Fibroblast of skin of left quadriceps (primary cell): ENCODE results near the gene CCDC137.

Experiments used
- DNase-seq, 2 experiments: peaks; one replicate each; pipeline ENCODE4 v3.0.0-alpha.2; 2013; ENCODE audit warnings: low read depth in 2 of 2

CCDC137 gene

DNA sequence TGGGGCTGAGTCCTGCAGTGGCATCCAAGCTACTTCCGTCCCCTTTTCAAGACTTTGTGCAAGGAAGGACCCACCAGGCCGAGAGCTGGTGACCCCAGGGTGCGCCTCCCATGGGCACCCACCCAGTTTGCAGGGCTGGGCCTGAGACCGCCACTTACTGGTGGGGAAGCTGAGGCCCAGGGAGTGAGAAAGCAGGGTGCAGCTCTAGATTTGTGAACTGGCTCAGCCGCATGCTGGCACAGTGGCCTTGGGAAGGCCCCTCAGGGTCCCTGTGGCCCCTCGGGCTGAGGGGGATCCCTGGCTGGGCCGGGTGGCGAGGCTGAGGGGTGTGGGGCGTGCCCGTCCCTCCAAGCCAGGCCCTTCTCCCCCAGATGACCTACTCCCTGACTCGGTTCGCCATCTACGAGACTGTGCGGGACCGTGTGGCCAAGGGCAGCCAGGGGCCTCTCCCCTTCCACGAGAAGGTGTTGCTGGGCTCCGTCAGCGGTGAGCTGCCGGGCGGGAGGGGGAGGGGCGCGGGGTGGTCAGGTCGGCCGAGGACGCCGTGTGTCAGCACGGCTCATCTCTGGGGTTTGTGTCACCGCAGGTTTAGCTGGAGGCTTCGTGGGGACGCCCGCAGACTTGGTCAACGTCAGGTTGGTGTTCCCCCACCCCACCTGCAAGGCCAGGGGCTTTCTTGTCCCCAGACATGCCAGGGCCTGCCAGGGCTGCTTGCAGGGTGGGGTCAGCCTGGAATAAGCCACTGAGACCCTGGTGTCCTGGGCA lies 48.8 kb downstream of the CCDC137 start:
- no peak for DNase-seq

DNA sequence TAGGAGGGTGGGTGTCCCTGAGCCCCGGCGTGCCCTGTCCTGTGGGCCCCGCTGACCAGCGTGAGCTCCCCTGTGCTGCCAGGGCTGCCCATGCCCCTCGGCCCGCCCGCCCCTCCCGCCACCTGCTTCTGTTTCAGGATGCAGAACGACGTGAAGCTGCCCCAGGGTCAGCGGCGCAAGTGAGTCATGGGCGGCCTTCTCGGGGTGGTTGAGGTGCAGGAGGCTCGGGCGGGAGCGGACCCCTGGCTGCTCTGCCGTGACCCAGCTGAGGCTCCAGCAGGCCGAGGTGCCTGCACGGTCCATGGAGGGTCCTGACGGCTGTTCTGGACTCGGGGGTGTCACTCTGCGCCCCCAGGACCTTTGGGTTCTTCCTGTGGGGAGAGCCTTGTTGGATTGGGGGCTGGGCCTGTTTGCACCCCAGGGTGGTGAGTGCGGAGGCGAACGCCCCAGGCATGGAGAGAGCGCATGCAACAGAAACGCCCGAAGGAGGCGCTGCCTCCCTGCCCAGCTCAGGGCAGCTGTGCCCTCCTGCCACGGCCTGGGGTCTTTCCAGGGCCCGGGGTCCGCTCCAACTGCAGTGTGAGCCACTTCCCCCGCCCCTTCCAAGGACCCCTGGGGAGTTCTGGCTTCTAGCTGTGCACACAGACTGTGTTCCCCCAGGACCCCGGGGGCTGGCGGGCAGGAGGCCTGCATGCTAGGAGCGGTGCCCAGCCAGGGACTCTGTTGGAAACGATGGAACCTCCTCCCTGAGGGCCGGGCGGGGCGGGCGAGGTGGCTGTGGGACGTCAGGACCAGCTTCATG lies 49.5 kb downstream of the CCDC137 start:
- no peak for DNase-seq

DNA sequence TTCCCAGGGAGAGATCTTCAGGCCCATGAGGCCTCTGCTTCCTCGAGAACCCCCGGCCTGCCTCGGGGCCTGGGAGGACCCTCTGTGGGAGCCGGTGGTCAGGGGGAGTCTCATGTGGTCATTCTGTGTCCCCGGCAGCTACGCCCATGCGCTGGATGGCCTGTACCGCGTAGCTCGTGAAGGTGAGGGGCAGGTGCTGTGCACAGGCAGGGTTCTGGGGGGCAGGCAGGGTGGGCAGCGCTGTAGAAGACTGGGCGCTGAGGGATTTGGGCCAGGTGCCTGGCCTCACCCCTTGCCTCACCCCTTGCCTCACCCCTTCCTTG lies 50.1 kb downstream of the CCDC137 start:
- DNase-seq = no peak

DNA sequence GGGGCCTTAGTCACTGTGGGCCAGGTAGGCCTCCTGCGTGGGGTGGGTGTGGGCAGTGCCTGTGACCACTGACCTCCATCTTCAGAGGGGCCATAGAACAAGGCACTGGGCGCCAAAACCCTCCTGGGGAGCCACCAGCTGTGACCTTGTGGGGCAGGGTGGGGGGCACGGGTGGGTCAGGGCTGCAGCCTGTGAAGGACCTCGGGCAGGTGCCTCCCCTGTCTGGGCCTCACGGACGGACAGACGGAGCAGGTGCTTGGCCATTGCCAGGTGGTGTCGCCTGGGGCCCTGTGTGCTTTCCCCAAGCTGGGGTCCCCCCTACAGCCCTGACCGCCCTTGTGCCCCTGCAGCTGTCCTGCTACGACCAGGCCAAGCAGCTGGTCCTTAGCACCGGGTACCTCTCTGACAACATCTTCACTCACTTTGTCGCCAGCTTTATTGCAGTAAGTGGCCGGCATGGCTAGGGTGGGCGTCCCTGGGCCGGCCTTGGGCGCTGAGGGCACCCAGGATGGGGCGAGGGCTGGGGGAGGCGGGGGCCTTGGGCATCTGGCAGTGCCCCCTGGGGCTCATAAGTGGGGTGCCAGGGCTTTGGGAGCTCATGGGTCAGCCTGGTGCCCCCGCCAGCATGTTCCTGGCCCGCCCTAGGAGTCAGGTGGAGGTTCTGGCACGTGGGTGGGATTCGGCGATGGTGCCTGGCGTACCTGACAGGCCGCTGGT lies 50.7 kb downstream of the CCDC137 start:
- no peak for DNase-seq

DNA sequence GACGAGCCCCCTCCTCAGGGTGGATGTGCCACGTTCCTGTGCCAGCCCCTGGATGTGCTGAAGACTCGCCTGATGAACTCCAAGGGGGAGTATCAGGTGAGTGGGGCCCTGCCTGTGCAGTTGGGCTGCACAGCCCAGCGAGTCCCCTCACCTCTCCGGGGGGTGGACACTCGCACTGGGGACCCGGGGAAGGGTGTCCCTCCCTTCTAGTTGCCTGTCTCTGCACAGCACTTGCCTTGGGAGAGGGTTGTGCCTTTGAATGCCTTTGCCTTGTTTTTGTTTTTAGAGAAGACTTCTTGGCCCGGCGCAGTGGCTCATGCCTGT lies 51.2 kb downstream of the CCDC137 start:
- no peak for DNase-seq

DNA sequence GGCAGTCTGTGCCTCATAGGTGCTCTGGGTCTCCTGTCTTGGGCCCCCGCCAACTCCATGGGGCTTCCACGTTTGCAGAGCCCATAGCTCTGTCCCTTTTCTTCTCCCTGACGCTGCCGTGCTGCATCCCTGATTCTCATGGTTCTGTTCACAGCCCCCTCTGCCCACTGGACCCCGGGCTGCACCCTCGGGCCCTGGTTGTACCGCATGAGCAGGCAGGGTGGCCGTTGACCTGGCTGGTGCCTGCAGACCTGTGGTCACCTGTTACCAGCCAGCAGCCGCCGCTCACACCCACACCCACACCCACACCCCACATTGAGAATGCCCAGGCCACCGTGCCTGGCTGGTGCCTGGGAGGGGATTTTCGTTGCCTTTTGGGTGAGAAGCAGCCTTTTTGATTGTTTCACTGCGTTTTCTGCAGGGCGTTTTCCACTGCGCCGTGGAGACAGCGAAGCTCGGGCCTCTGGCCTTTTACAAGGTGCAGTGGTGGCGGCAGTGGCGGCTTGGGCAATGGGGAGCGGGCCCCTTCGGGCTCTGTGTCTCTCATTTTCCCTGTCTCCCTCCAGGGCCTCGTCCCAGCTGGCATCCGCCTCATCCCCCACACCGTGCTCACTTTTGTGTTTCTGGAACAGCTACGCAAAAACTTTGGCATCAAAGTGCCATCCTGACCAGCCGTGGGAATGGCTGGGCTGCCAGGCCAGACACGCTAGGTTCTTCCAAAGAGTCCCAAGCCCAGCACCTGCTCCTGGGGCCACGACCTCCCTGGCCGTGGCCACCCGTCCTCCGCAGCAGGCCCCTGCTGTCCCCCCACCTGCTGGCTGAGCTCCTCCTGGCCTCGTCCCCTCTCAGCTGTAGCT lies 53.1 kb downstream of the CCDC137 start:
- DNase-seq = no peak

DNA sequence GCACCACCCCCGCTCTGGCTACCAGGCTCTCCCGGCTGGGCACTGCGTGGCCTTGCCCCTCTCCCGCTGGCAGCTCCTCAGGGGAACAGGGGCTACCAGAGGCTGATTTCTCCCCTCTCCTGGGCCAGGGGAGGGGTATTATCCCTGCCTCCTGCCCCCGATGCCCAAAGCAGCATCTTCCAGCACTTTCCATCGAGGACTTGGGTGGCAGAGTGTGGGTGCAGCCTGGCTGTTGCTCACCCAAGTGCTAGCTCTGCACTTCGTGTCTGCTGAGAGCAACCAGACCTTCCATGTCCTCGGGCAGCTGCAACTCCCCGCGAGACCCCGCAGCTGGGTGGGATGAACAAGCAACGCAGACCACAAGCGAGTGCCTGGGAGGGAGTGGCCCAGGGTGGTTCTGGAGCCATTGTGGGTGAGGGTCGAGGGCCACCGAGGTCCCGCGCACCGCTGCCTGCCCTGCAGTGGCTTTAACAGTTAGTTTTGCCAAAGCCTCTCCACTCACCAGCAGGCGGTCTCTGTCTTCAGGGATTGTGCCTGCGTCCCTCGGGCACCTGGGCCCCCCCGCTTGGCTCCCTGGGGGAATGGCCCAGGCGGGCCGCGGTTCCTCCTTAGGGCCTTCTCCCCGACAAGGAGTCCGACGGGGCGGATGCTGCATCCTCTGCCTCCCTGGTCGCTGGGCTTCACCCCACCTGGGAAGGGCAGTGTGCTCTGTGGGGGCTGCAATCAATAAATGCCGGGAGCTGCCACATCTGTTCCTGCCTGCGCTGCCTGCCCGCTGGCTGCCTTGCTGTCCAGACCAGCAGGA lies 53.9 kb downstream of the CCDC137 start:
- no peak for DNase-seq

DNA sequence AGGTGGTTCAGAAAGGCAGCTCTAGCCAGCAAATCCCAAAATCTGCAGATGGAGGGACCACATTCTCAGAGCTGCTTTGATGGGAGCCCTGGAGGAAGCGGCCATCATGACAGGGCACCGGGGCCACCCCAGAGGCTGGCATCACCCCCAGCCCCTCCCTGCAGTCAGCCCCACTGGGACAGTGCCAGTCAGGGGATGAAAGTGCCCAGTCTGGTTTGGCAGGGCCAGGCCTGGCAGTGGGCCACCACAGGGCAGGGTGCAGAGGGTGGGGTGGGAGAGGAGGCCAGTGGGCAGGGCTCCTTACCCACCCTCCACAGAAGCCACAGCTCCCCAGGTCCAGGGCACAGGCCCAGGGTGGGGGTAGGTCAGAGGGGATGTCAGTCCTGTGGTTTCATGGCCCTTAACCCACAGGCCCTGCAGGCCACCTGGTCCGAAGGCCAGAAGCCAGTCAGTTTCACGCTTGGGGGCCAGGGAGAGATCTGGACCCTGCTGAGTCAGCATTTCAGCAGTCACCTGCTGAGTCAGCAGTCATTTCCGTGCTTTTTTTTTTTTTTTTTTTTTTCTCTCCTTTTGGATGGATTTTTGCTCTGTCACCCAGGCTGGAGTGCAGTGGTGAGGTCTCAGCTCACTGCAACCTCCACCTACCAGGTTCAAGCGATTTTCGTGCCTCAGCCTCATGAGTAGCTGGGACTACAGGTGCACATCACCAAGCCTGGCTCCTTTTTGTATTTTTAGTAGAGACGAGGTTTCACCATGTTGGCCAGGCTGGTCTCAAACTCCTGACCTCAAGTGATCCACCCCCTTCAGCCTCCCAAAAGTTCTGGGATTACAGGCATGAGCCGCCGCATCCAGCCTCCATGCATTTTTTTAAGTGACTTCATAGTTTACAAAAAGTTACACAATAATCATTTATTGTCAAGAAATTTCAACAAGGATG lies 55.9 kb downstream of the CCDC137 start:
- DNase-seq = no peak
